ENCODE results near the gene FOXO6.
A peak's percentile ranks its signal among the peaks of the same experiment; 100 is the strongest.

FOXO6 gene

GRCh38 chr1:41382480-41383090 is 21.4 kb downstream of the FOXO6 start:
- DNase-seq (ENCODE audit: low spot score), result peak; percentile 51
- no peak for TF ChIP-seq CTCF (IDR thresholded peaks at IDR 0.05; ENCODE audit: borderline replicate concordance, control extremely low read depth, extremely low read depth, insufficient read depth, missing control alignments)
- in situ Hi-C loops (cut with MboI; ENCODE audit: low sequenced_read_pairs, unreplicated experiment), result no loop called here

GRCh38 chr1:41383094-41383852 is 22.0 kb downstream of the FOXO6 start:
- no peak for TF ChIP-seq CTCF (IDR thresholded peaks at IDR 0.05; ENCODE audit: borderline replicate concordance, control extremely low read depth, extremely low read depth, insufficient read depth, missing control alignments)
- in situ Hi-C loops (cut with MboI; ENCODE audit: low sequenced_read_pairs, unreplicated experiment), result no loop called here
- no peak for DNase-seq (ENCODE audit: low spot score)

GRCh38 chr1:41384579-41384978 is 23.3 kb downstream of the FOXO6 start:
- TF ChIP-seq CTCF (IDR thresholded peaks at IDR 0.05; ENCODE audit: borderline replicate concordance, control extremely low read depth, extremely low read depth, insufficient read depth, missing control alignments), result no peak
- in situ Hi-C loops (cut with MboI; ENCODE audit: low sequenced_read_pairs, unreplicated experiment), result no loop called here

GRCh38 chr1:41385398-41386195 is 24.4 kb downstream of the FOXO6 start:
- no peak for TF ChIP-seq CTCF (IDR thresholded peaks at IDR 0.05; ENCODE audit: borderline replicate concordance, control extremely low read depth, extremely low read depth, insufficient read depth, missing control alignments)
- no peak for DNase-seq (ENCODE audit: low spot score)
- in situ Hi-C loops (cut with MboI; ENCODE audit: low sequenced_read_pairs, unreplicated experiment), result no loop called here

More at GRCh38 chr1:41384579-41384978, 23.3 kb downstream of the FOXO6 start:
- DNase-seq (ENCODE audit: low spot score), result no peak

GRCh38 chr1:41386196-41386663 is 25.0 kb downstream of the FOXO6 start:
- TF ChIP-seq CTCF (IDR thresholded peaks at IDR 0.05; ENCODE audit: borderline replicate concordance, control extremely low read depth, extremely low read depth, insufficient read depth, missing control alignments), result no peak
- DNase-seq (ENCODE audit: low spot score), result no peak
- in situ Hi-C loops (cut with MboI; ENCODE audit: low sequenced_read_pairs, unreplicated experiment), result no loop called here

- TF ChIP-seq CTCF (IDR thresholded peaks at IDR 0.05; ENCODE audit: borderline replicate concordance, control extremely low read depth, extremely low read depth, insufficient read depth, missing control alignments), result no peak
- in situ Hi-C loops (cut with MboI; ENCODE audit: low sequenced_read_pairs, unreplicated experiment), result no loop called here
- DNase-seq (ENCODE audit: low spot score), result no peak
Measured at GRCh38 chr1:41387667-41388091, 26.4 kb downstream of the FOXO6 start.
